Measurements from ENCODE around the gene BMF.
"Not testable (repeated sequence)": the region's sequence is repeated elsewhere in the genome, so short reads cannot be mapped to it uniquely, and the experiment has no call there.

The BMF gene

GRCh38 chr15:40087991-40088928 lies 20.4 kb downstream of the BMF start:
- ATAC-seq, result no peak

GRCh38 chr15:40087068-40087810 lies 21.4 kb downstream of the BMF start:
- no peak for ATAC-seq

GRCh38 chr15:40085266-40085665 lies 23.4 kb downstream of the BMF start:
- ATAC-seq, result no peak

GRCh38 chr15:40084650-40085049 lies 24.0 kb downstream of the BMF start:
- no peak for ATAC-seq

GRCh38 chr15:40082195-40082883 lies 26.3 kb downstream of the BMF start:
- ATAC-seq, result no peak

- no peak for ATAC-seq
Observed at GRCh38 chr15:40081691-40082194, 26.9 kb downstream of the BMF start.

GRCh38 chr15:40080847-40081246 lies 27.8 kb downstream of the BMF start:
- no peak for ATAC-seq

GRCh38 chr15:40080104-40080503 lies 28.6 kb downstream of the BMF start:
- ATAC-seq, result no peak

- no peak for ATAC-seq
Observed at GRCh38 chr15:40079456-40079855, 29.2 kb downstream of the BMF start.

GRCh38 chr15:40075298-40076044 lies 33.2 kb downstream of the BMF start:
- no peak for ATAC-seq

GRCh38 chr15:40074656-40075055 lies 34.0 kb downstream of the BMF start:
- not testable (repeated sequence) for ATAC-seq

GRCh38 chr15:40073716-40074490 lies 34.8 kb downstream of the BMF start:
- not testable (repeated sequence) for ATAC-seq

GRCh38 chr15:40072216-40072990 lies 36.3 kb downstream of the BMF start:
- no peak for ATAC-seq

- ATAC-seq, result no peak
Observed at GRCh38 chr15:40070608-40071218, 38.0 kb downstream of the BMF start.

GRCh38 chr15:40070166-40070557 lies 38.5 kb downstream of the BMF start:
- no peak for ATAC-seq

GRCh38 chr15:40069178-40070165 lies 39.2 kb downstream of the BMF start:
- no peak for ATAC-seq

- ATAC-seq, result no peak
Observed at GRCh38 chr15:40067921-40068624, 40.6 kb downstream of the BMF start.

GRCh38 chr15:40066589-40066988 lies 42.1 kb downstream of the BMF start:
- ATAC-seq, result no peak
